HCT116 (cell line): Measurements from ENCODE around the gene P2RY12.

Source experiments
- POLR2A ChIP-seq: IDR thresholded peaks from 2 replicates; pipeline ENCODE4 v1.7.0; 2011; ENCODE audit warnings: borderline replicate concordance; ENCODE audit not compliant: insufficient read depth, insufficient read length; ENCODE audit errors: extremely low read depth
- POLR2AphosphoS5 ChIP-seq: IDR thresholded peaks from 2 replicates; pipeline ENCODE4 v1.6.1; 2011; ENCODE audit warnings: mild to moderate bottlenecking, low read depth, low read length, moderate library complexity
- SIN3A ChIP-seq: IDR thresholded peaks from 2 replicates; pipeline ENCODE4 v1.6.1; 2012; ENCODE audit warnings: low read depth
- TCF7L2 ChIP-seq: IDR thresholded peaks from 2 replicates; pipeline ENCODE4 v1.7.0; 2011; ENCODE audit warnings: borderline replicate concordance, inconsistent platforms; ENCODE audit not compliant: insufficient read depth, insufficient read length; ENCODE audit errors: extremely low read depth
- TF ChIP-seq, protein P1 (sequence below), 3 experiments: fragments of 200-600 bp in 1 of 3; sonication (generic) in 1 of 3; IDR thresholded peaks in 2 of 3; conservative IDR thresholded peaks in 1 of 3; 2 replicates each; pipeline ENCODE4 v1.5.1; 2012 to 2017; ENCODE audit warnings: low read depth in 2 of 3, low read length in 2 of 3, antibody characterized with exemption in 1 of 3, borderline replicate concordance in 1 of 3, control low read depth in 1 of 3, mild to moderate bottlenecking in 1 of 3, mixed read lengths in 1 of 3, mixed run types in 1 of 3, moderate library complexity in 1 of 3; ENCODE audit not compliant: insufficient read depth in 1 of 3

DNA sequence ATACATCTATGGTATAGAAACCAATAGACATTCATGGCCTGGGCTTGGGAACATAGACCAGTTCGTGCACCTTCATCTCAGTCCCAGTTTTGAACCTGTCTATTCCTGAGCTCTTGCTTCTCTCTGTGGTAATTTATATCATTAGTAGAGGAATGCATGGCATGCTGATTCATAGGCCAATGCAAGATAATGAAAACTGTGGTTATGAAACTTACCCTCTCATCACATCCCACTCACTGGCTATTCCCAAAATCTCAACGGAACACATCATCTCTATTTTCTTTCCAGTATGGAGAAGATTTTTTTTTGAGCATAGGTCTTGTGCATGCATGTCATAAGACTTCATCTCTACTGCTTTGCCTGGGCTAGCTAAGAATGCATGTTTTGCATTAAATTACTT, 18.7 kb upstream of the P2RY12 start:
- TF ChIP-seq, protein P1, sequence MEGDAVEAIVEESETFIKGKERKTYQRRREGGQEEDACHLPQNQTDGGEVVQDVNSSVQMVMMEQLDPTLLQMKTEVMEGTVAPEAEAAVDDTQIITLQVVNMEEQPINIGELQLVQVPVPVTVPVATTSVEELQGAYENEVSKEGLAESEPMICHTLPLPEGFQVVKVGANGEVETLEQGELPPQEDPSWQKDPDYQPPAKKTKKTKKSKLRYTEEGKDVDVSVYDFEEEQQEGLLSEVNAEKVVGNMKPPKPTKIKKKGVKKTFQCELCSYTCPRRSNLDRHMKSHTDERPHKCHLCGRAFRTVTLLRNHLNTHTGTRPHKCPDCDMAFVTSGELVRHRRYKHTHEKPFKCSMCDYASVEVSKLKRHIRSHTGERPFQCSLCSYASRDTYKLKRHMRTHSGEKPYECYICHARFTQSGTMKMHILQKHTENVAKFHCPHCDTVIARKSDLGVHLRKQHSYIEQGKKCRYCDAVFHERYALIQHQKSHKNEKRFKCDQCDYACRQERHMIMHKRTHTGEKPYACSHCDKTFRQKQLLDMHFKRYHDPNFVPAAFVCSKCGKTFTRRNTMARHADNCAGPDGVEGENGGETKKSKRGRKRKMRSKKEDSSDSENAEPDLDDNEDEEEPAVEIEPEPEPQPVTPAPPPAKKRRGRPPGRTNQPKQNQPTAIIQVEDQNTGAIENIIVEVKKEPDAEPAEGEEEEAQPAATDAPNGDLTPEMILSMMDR (IDR thresholded peaks at IDR 0.05 in 2 of 3, conservative IDR thresholded peaks at IDR 0.05 in 1 of 3; ENCODE audit: borderline replicate concordance in 1 of 3, insufficient read depth in 1 of 3, low read depth in 2 of 3, low read length in 2 of 3), result no peak
- TF ChIP-seq SIN3A (no peak), POLR2AphosphoS5 (no peak), TCF7L2 (no peak), POLR2A (no peak)
